OCI-M1 (cell line): ENCODE results near the gene SPTBN2.

ENCODE experiments used
- DNase-seq: peaks from one replicate; lab custom pipeline; 2025; lab: John Stamatoyannopoulos, UW

Gene SPTBN2

DNA sequence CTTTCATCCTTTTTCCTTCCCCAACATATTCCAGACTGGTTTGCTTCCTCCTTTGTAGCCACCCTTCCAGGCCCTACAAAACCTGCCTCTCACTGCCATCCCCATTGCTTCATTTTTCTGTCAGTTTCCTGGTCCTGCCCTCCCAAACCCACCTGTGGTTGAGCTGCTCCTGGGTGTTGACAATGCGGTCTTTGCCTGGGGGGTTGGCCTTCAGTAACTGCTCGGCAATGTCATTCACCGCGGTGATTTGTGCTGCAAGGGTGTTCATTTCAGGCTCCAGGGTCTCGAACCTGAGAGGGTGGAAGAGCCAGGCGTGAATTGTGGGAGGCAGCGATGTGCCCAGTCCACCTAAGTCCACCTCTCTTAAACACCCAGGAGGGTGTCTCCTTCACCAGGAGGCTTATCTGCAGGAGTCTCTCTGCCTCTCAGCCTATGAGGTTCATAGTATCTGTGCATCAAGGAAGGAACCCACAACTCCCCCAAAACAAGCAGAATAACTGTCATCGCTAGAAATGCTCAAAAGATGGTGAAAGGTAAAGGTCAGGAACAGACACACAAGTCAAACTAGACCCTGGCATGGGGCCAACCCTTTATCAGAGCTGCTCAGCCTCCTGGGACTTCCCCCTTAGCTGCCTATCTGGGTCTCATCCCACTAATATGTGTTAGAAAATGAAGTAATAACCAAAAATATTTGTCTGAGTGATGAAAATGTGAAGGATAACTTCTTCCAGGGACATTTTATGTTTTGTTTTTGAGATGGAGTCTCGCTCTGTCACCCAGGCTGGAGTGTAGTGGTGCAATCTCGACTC is 27.4 kb downstream of the SPTBN2 start:
- peak; percentile 88 for DNase-seq

DNA sequence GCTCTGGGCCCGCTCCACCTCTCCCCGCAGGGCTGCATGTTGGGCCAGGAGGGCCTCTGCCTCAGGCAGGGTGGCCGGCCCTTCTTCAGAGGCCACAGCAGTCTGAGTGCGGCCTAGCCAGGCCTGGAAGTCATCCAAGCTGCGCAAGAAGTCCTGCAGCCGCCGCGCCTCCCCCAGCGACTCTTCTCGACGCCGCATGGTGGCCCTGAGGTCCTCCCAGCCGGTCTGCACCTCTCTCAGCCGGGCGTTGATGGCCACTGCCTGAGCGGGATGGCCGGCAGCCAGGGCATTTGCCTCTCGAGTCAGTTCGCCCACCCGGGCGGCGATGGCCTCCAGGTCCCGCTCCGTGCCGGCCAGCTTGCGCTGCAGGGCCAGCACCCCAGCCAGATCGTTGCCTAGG is 28.3 kb downstream of the SPTBN2 start:
- DNase-seq = no peak

DNA sequence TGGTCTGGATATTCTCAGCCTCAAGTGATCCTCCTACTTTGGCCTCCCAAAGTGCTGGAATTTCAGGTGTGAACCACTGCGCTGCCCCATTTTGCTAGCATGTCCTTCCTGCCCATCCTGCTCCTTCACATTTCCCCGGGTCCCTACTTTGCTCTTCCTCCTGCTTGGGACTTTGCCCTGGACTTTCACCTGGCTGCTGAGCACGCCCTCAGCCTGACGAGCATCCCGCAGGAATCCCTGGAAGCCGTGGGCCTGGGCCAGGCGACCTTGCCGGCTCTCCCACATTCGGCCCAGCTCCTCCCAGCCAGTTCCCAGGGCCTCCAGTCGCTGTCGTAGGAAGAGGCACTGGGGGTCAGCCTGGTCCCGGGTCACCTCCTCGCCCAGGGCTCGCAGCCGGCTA is 28.7 kb downstream of the SPTBN2 start:
- DNase-seq = no peak

DNA sequence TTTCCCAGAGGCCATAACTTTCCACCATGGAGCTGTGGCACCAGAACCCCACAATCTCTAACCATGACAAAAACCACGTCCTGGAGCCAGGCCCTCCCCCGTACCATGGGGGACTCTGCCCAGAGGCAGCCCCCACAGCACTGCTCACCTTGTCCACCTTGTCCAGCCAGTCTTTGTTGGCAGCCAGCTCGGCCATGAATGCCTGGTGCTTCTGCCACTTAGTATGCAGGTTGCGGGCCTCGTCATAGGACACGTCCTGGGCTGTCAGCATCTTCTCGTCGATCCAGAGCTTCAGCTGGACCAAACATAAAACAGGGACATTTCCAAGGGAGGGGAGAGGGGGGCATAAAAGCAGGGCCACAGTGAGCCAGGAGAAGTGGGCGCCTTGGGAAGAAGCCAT is 30.5 kb downstream of the SPTBN2 start:
- no peak for DNase-seq

DNA sequence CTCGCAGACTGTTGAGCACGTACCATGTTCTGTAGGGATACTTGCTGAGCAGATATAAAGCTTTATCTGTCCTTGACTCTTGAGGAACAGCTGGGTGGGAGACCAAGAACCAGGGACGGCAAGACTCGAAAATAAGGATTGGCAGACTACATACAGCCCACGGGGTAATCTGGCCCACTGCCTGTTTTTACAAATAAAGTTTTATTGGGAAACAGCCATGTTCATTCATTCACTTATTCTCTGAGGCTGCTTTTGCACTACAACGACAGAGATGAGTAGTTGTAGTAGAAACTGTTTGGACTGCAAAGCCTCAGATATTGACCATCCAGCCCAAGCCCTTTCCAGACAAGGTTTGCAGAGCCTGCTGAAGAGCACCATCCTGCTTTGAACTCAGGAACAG is 31.0 kb downstream of the SPTBN2 start:
- DNase-seq = no peak

DNA sequence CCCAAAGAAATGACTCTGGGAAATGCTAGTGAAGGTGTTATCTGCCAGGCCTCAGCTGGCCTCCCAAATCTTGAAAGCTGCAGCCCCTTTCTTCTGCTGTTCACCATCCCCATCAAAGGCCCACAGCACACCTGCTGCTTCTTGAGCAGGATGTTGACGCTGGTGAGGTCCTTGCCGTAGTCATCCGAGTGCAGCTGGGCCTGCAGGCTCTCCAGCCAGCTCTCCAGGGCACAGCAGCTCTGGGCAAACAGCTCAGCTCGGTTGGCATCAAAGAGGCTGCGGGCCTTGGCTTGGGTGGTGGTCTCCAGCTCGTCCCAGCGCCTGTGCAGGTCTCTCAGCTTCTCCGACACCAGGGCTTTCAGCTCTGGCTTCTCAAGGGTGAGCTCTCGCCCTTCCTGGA is 32.9 kb downstream of the SPTBN2 start:
- no peak for DNase-seq

DNA sequence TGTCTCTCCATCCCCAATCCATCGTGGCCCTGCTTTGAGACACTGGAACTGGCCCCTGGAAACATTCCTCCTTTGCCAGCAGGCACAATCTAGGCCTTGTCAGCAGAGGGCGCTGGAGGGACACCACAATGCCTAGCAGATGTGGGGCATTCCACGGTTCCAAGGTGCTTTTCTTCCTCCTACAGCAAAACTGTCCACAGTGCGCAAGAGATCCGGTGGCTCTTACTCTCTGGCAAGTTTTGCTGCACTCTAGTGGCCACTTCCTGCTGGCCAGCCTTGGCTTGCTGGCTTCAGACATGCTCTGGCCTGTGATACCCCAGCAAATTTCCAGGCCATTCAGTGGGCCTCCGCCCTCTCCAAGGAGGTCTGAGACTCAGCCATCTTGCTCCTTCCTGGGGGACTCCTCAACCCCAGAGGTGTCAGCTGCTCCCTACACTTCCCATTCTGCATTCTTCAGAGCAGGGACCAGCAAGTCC is 34.2 kb downstream of the SPTBN2 start:
- peak; percentile 95 for DNase-seq

DNA sequence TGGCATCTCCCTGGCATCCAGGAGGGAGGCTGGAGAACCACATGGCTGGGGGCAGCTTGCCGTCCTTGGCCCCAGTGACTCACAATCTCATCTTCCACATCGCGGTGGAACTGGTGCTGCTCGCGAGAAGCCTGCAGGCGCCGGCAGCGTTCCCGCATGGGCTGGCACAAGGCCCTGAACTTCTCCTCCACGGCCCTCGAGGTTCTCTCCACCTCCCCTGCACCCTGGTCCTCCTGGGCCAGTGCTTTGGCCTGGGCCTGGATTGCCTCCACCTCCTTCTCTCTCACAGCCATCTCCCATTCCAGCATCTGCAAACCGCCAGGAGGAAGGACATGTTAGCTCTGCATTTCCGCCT is 35.0 kb downstream of the SPTBN2 start:
- no peak for DNase-seq

DNA sequence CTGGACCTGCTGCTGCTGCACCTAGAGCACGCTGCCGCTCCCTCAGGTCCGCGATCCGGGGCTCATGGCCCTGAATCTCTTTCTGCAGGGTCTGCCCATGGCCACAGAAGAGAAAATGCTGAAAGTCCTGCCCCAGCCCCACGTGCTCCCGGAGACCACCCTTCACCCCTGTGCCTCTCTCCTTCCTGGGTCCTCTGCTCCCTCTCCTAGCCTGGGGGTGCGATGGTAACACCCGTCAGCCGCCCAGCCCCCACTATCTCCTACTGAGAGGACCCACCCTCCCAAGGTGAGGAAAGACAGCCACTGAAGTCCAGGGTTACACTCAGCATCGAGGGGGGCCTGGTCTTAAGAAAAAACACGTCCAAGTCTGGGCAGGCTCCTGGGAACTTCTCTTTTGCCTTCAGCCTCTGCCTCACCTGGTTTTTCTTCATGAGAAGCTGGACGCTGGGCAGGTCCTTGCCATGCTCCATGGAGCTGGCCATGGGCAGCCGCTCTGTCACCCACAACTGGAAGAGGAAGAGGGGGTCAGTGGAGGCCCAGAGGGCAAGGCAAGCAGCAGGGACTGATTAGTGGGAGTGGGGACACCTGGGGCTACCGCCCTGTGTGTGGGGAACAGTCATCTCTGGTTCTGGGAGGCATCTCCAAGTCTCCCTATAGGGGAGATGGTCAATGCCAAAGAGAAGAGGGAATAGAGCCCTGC is 35.5 kb downstream of the SPTBN2 start:
- DNase-seq = no peak

DNA sequence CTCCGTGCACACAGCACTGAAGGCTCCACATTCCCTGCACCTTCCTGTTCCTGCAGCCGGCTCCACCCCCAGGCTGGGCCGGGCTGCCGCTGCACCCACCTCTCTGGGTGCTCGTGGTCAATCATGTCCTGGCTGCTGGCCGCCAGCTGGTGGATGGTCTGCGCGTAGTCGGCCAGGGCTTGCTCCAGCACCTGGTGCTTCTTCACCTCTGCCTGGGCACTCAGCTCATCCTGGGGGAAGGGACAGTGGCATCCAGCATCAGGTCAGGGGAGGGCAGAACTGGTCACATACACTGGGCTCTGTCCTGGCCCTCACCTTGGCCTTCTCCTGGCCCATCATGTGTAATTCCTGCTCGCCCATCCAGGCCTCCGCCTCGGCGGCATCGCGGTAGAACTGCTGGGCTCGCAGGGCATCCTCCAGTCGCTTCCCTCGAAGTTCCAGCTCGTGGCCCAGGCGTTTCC is 36.1 kb downstream of the SPTBN2 start:
- DNase-seq = no peak

DNA sequence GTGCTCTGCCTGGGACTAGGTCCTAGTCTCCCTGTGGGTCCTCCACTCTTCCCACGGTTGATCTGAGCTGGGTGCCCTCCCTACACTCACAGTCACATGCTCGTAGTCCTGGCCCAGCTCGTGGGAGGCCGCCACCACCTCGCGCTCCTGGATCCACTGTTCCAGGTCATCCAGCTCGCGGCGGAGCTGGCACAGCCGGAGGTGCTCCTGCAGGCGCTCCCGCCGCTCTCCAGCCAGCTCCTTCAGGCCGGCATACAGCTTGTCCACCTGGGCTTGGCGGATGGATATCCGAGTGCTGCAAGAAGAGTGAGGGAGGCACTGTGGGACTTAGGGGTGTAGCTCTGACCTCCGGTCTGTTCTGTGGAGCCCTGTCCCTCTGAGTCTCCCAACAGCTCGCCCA is 36.6 kb downstream of the SPTBN2 start:
- DNase-seq = no peak

DNA sequence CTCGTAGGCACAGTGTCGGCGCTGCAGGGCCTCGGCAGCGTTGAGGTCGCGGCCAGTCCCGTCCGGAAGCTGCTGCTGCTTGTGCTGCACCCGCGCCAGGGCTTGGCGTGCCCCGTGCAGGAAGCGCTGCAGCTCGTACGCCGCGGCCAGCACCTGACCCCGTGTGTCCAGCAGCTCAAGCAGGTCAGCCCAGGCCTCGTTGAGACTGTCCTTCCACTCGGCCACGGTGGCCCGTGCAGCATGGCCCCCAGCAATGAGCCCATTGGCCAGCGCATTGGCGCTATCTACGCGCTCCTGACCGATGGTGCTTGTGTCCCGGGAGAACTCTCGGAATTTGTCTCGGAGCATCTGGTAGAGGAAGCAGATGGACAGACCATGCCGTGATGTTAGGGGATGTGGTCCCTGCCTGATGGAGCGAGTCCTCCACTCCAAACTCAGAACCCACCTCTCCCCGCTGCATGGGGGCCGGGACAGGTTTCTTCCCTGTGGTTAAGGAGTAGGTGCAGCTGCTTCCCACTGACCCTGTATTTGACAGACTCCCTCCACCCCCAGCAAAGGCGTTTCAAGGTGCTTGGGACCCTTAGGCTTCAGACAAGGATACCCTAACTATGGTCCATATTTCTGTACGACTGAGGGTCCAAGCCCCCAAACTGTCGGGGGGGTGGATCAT is 37.6 kb downstream of the SPTBN2 start:
- no peak for DNase-seq

DNA sequence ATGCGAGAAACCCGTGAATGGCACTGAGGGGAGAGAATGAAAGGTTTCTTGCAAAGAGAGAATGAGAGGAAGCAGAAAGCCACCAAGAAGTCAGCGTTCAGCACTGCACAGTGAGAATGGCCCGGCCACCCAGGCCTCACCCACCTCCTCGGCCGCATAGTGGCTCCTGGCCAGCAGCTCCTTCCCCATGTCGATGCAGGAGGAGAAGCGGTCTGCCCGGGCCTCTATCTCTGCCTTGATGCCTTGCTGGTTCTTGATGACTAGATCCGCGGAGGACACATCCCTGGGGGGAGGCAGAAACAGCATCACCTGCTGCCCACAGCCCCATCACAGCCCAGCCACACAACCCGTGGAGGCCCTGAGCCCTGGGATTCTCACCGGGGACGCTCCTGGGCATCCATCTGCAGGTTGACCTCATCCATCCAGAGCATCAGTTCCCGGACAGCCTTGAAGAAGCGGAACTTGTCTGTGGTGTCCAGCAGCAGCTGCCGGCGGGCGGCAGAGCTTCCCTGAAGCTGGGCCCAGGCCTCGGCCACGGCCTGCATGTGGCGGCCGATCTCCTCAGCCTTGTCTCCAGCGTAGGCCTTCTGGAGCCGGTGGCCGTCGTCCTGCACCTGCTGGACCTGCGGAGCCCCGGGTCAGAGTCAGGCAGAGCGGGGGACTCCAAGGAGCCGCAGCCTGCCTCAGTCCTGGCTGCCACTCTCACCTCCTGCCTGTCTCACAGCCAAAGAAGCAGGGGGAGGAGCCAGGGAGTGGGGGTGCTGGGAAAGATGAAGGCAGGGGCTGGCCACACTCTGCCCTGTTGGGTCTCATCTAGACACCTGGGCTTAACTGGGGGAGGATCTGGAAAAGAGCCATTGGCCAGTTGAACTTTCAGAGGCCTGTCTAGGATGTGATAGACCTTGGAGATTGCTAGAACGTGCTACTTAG is 39.1 kb downstream of the SPTBN2 start:
- DNase-seq = no peak

DNA sequence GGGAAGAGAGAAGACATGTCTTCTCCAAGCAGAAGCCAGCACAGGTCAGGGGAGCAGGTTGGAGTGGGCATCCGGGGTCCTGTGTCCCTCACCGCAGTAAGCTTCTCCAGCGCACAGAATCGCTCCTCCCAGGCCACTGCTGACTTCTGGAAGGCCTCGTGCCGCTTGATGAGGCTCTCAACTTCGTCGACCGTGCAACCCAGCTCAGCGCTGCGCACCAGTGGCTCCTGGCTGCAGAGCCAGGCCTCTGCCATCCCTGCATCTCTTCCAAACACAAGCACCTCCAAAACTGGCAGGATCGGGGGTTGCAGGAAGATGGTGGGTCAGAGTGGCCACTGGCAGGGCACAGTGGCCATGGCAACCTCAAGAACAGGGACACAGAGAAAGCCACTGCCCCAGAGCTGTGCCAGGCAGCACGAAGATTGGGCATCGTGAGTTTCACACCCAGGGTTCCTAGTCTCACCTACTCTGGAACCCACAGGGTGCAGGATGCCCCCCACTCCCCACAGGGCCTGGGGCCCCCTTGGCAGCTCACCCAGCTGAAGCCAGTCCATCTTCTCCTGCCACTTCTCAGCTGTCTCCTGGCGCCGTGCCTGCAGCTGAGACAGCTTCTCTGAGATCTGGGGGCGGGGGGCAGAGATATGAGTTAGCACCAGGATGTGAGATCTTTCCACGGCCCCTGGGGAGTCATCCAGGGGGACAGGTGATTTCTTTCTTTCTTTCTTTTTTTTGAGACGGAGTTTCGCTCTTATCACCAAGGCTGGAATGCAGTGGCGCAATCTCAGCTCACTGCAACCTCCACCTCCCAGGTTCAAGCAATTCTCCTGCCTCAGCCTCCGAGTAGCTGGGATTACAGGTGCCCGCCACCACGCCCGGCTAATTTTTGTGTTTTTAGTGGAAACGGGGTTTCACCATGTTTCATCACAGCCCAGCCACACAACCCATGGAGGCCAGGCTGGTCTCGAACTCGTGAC is 40.2 kb downstream of the SPTBN2 start:
- DNase-seq = no peak

DNA sequence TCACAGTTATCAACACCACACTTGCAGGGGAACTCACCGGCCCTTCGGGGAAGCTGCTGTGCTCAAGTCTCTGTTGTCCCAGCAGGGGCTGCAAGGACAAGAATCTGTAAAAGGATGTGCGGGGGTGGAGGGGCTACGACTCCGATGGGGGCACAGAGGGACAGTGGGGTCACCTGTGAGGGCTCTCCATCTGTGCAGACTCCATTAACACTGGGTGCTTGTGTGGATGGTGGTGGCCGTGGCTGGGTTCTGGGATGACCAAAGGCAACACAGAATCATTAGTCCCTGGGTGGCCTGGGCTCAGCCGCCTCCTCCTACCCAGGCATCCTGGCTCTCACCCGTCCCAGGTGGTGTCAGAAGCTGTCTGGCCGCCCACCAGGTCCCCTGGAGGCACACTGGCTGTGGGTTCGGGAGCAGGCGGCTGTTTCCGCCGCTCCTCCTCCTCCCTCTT is 41.2 kb downstream of the SPTBN2 start:
- no peak for DNase-seq

DNA sequence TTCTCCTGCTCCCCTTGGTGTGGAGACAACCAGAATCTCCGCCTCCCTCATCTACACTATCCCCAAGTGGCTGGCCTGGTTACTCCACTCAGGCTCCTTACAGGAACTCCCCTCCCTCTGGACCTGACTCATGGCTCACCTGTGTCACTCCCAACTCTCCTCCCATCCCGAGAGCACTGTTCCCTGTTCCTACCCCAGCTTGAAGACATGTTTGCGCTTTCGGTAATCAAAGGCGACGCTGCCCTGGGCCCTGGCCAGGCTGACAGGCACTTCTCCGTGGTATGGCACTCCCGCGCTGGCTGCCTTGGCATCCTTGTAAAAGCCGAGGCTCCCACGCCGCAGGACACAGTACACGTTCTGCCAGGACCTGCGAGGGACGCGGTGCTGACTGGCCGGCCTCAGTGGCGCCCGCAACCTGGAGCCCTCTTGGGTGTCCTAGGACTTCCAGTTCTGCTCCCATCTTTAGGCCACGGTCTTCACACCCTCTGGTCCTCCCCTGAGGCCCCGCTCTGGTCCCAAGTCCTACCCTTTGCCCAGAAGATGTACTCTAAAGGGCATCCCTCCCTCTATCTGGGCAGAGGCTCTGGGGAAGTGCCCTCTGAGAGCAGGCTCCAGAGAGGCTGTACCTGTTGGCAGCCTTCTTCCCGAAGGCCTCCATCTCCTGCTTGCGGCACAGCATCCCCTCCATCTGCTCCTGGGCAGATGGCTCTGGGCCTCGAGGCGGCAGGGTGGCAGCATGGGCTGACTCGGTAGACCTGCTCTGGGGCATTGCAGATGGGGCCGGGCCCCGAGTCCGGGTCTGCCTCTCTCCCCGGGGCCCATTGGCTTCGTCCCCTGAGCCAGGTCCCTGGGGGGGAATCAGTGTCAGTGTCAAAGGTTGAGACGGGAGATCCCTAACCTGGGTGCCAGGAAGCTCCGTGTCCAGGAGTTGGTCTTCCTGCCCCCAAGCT is 41.9 kb downstream of the SPTBN2 start:
- no peak for DNase-seq

DNA sequence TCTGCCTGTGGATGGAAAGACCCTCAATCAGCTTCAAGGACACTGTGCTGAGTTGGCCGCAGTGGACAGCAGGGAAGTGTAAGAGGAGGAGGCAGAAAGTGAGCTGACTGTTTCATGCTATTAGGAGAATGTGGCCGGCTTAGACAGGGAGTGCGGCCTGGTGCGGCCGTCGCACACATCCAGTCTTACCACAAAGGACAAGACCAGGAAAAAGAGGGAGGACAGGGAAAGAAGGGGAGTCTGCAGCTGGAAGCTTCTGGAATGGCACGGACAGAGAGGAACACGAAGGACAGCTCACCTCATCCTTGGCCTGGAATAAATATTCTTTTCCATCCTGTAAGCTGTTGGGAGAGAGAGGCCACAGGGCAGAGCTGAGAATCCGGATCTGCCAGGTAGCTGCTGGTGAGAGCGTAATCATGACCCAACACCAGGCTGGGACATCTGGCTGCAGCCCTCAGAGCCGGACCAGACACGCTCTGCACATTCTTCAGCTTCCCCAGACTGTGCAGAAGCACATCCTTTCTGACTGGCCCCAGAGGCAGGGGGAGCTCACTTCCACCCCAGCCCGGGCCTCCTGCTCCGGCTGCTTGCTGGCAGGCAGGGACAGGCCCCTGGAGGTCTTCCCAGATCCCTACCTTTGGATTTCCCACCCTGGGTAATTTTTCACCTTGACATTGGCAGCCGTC is 42.8 kb downstream of the SPTBN2 start:
- no peak for DNase-seq

DNA sequence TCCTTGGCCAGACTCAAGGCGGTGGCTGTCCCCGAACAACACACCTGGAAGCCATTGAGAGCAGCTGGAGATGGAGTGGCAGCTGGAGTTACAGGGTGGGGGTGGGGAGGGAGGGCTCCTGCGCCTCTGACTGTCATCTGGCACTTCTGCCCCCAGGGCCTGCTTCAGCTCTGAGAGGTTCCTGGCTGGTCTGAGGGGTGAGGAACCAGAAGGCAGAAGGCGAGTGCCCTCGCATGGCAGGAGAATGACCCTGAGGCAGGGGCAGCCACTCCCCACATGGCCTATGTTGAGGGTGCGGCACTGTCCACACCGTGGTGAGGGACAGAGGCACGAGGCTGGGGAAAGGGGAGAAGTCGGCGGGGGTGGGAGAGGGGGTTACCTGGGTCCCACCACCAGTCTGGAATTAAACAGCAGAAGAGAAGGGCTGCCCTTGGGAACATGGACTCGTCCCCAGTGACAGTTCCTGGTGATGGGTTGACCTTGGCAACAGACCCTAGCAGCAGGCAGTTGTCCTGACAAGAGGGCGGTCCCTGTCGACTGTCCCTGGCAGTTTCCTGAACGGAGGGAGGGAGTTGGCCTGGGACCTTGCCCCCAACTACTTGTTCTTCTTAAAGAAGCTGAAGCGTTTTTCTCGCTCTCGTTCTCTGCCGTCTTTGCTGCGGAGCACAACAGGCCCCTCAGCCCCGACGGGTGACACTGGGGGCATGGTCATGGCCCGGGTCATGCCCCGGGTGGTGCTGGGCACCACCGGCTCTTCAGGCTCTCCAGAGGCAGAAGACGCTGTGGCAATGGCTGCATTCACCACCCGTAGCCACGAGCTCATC is 43.5 kb downstream of the SPTBN2 start:
- no peak for DNase-seq
